HCT116 (cell line): ENCODE data around the gene HSD3B7. TPM values are rescaled to one million over a fixed set of nuclear protein-coding genes. Genes with fewer than 3 reads are reported as not detected.

Source experiments
- ATAC-seq: fragments of 200-7000 bp; cut with Tn5 transposase; 2 replicates; pipeline ENCODE4 v1.9.1; 2020; ENCODE audit warnings: mild to moderate bottlenecking, moderate library complexity
- BruUV-seq: library from RNA; stranded (reverse); fragments of 400-500 nt; replicated peaks from 2 replicates; lab custom pipeline; 2021; lab: Mats Ljungman, UMichigan
- CTCF ChIA-PET: fragments of 300-600 bp; sonication (Branson Sonifier 250); formaldehyde crosslinking; loops from one replicate; lab custom pipeline; 2021; ENCODE audit warnings: antibody characterized with exemption; lab: Charles Lee
- POLR2A ChIA-PET: fragments of 300-600, 350-600 bp; sonication (Branson Sonifier 250); formaldehyde crosslinking; loops from one replicate; lab custom pipeline; 2021; ENCODE audit warnings: antibody characterized with exemption; lab: Charles Lee
- RAD21 ChIA-PET, 2 experiments: fragments of 300-600 bp; sonication (Branson Sonifier 250); formaldehyde crosslinking; loops; one replicate each; lab custom pipeline; 2023; ENCODE audit warnings: low total read pairs in 2 of 2; ENCODE audit not compliant: uncharacterized antibody in 2 of 2, unreplicated experiment in 2 of 2, low non-redundant PET in 1 of 2; lab: Charles Lee
- DNase-seq: peaks from one replicate; pipeline ENCODE4 v3.0.0-alpha.2; 2010; ENCODE audit warnings: low read depth, low spot score
- H2AFZ ChIP-seq: fragments of 200-600 bp; shearing (Covaris generic), sonication (generic); 2 replicates; pipeline ENCODE4 v1.6.1; 2017; ENCODE audit warnings: low read depth, mixed run types, mixed read lengths, antibody characterized with exemption, low read length; ENCODE audit not compliant: poor library complexity, severe bottlenecking
- H3K27ac ChIP-seq: 2 replicates; pipeline ENCODE4 v1.5.1; 2012; ENCODE audit warnings: low read depth, low read length
- H3K27me3 ChIP-seq: fragments of 200-600 bp; sonication (generic); 2 replicates; pipeline ENCODE4 v1.6.1; 2016; ENCODE audit warnings: mixed run types, low read length, mixed read lengths; ENCODE audit not compliant: insufficient read depth
- H3K36me3 ChIP-seq, 2 experiments: fragments of 200-500 bp in 1 of 2; fragments of 200-600 bp in 1 of 2; sonication (Bioruptor generic) in 1 of 2; sonication (generic) in 1 of 2; 2 replicates each; pipeline versions ENCODE4 v1.5.1 to v1.6.1; 2014 to 2016; ENCODE audit warnings: low read length in 2 of 2, inconsistent platforms in 1 of 2, mixed read lengths in 1 of 2, mixed run types in 1 of 2; ENCODE audit not compliant: insufficient read depth in 2 of 2, control insufficient read depth in 1 of 2
- H3K4me1 ChIP-seq, 2 experiments: fragments of 200-600 bp in 1 of 2; sonication (generic) in 1 of 2; 2 replicates each; pipeline versions ENCODE4 v1.5.1 to v1.6.1; 2012 to 2017; ENCODE audit warnings: low read length in 2 of 2, inconsistent platforms in 1 of 2, mild to moderate bottlenecking in 1 of 2, mixed read lengths in 1 of 2, mixed run types in 1 of 2, moderate library complexity in 1 of 2; ENCODE audit not compliant: insufficient read depth in 2 of 2, control insufficient read depth in 1 of 2
- H3K4me2 ChIP-seq: fragments of 200-600 bp; sonication (generic); 2 replicates; pipeline ENCODE4 v1.6.1; 2017; ENCODE audit warnings: mixed run types, low read length, mixed read lengths
- H3K4me3 ChIP-seq, 2 experiments: fragments of 200-600 bp in 1 of 2; sonication (generic) in 1 of 2; replicated peaks in 1 of 2; 2 replicates each; pipeline ENCODE4 v1.5.1; 2011 to 2016; ENCODE audit warnings: low read length in 2 of 2, control low read depth in 1 of 2, low read depth in 1 of 2, mild to moderate bottlenecking in 1 of 2, mixed read lengths in 1 of 2, mixed run types in 1 of 2
- H3K79me2 ChIP-seq: fragments of 200-600 bp; sonication (generic); 2 replicates; pipeline ENCODE4 v1.6.1; 2017; ENCODE audit warnings: mild to moderate bottlenecking, mixed run types, low read length, moderate library complexity, mixed read lengths; ENCODE audit not compliant: insufficient read depth
- H3K9ac ChIP-seq: fragments of 200-600 bp; sonication (generic); 2 replicates; pipeline ENCODE4 v1.6.1; 2016; ENCODE audit warnings: low read length, mixed read lengths
- H3K9me2 ChIP-seq: fragments of 200-600 bp; sonication (generic), shearing (Covaris generic); 2 replicates; pipeline ENCODE4 v1.6.1; 2017; ENCODE audit warnings: mixed run types, mild to moderate bottlenecking, moderate library complexity; ENCODE audit not compliant: insufficient read depth
- H3K9me3 ChIP-seq, 2 experiments: fragments of 200-500 bp in 1 of 2; fragments of 200-600 bp in 1 of 2; sonication (Bioruptor generic) in 1 of 2; sonication (generic) in 1 of 2; 2 replicates each; pipeline ENCODE4 v1.6.1; 2014 to 2017; ENCODE audit warnings: low read length in 2 of 2, mixed read lengths in 2 of 2, inconsistent platforms in 1 of 2, low read depth in 1 of 2, mild to moderate bottlenecking in 1 of 2, mixed run types in 1 of 2, moderate library complexity in 1 of 2; ENCODE audit not compliant: control insufficient read depth in 1 of 2, insufficient read depth in 1 of 2
- H4K20me1 ChIP-seq: fragments of 200-600 bp; sonication (generic), shearing (Covaris generic); 2 replicates; pipeline ENCODE4 v1.6.1; 2017; ENCODE audit warnings: mixed run types, mild to moderate bottlenecking, moderate library complexity; ENCODE audit not compliant: insufficient read depth
- ATF3 ChIP-seq: IDR thresholded peaks from 2 replicates; pipeline ENCODE4 v1.6.1; 2012
- CBX3 ChIP-seq: IDR thresholded peaks from 2 replicates; pipeline ENCODE4 v1.6.1; 2012; ENCODE audit warnings: low read depth
- CEBPB ChIP-seq: IDR thresholded peaks from 2 replicates; pipeline ENCODE4 v1.6.1; 2012; ENCODE audit warnings: low read depth
- CTCF ChIP-seq, 3 experiments: fragments of 200-600 bp in 1 of 3; sonication (generic) in 1 of 3; IDR thresholded peaks in 2 of 3; conservative IDR thresholded peaks in 1 of 3; 2 replicates each; pipeline ENCODE4 v1.5.1; 2012 to 2017; ENCODE audit warnings: low read depth in 2 of 3, low read length in 2 of 3, antibody characterized with exemption in 1 of 3, borderline replicate concordance in 1 of 3, control low read depth in 1 of 3, mild to moderate bottlenecking in 1 of 3, mixed read lengths in 1 of 3, mixed run types in 1 of 3, moderate library complexity in 1 of 3; ENCODE audit not compliant: insufficient read depth in 1 of 3
- ELF1 ChIP-seq: IDR thresholded peaks from 2 replicates; pipeline ENCODE4 v1.6.1; 2012; ENCODE audit warnings: low read depth, borderline replicate concordance
- EZH2phosphoT487 ChIP-seq: fragments of 200-600 bp; IDR thresholded peaks from 2 replicates; pipeline ENCODE4 v1.6.1; 2018; ENCODE audit warnings: antibody characterized with exemption, borderline replicate concordance
- FOSL1 ChIP-seq: IDR thresholded peaks from 2 replicates; pipeline ENCODE4 v1.6.1; 2012; ENCODE audit warnings: low read depth
- JUND ChIP-seq: IDR thresholded peaks from 2 replicates; pipeline ENCODE4 v1.6.1; 2012
- POLR2A ChIP-seq: IDR thresholded peaks from 2 replicates; pipeline ENCODE4 v1.7.0; 2011; ENCODE audit warnings: borderline replicate concordance; ENCODE audit not compliant: insufficient read depth, insufficient read length; ENCODE audit errors: extremely low read depth
- POLR2AphosphoS5 ChIP-seq: IDR thresholded peaks from 2 replicates; pipeline ENCODE4 v1.6.1; 2011; ENCODE audit warnings: mild to moderate bottlenecking, low read depth, low read length, moderate library complexity
- RAD21 ChIP-seq: IDR thresholded peaks from 2 replicates; pipeline ENCODE4 v1.6.1; 2012; ENCODE audit warnings: low read depth, mild to moderate bottlenecking
- SIN3A ChIP-seq: IDR thresholded peaks from 2 replicates; pipeline ENCODE4 v1.6.1; 2012; ENCODE audit warnings: low read depth
- SRF ChIP-seq: IDR thresholded peaks from 2 replicates; pipeline ENCODE4 v1.6.1; 2012; ENCODE audit warnings: low read depth
- TCF7L2 ChIP-seq: IDR thresholded peaks from 2 replicates; pipeline ENCODE4 v1.7.0; 2011; ENCODE audit warnings: borderline replicate concordance, inconsistent platforms; ENCODE audit not compliant: insufficient read depth, insufficient read length; ENCODE audit errors: extremely low read depth
- ZBTB33 ChIP-seq: IDR thresholded peaks from 2 replicates; pipeline ENCODE4 v1.6.1; 2011; ENCODE audit warnings: mild to moderate bottlenecking, low read length, moderate library complexity; ENCODE audit not compliant: insufficient replicate concordance; ENCODE audit errors: extremely low read depth
- ZFX ChIP-seq: fragments of 450-650 bp; IDR thresholded peaks from 2 replicates; pipeline ENCODE4 v1.6.1; 2017
- ZNF274 ChIP-seq: fragments of 200-500 bp; sonication (Bioruptor generic); IDR thresholded peaks from 2 replicates; pipeline ENCODE4 v1.6.1; 2014; ENCODE audit warnings: mild to moderate bottlenecking, low read depth, low read length, inconsistent platforms
- intact Hi-C: fragments of 100-400 bp; cut with micrococcal nuclease; formaldehyde crosslinking; loops from 2 replicates; pipeline ENCODE4 v1.10.0; 2022
- total RNA-seq: library from RNA; stranded (reverse); gene quantifications from one replicate; pipeline ENCODE4 v1.2.1, GENCODE V29; 2021; ENCODE audit not compliant: unreplicated experiment
- TF ChIP-seq, protein P1 (sequence below): IDR thresholded peaks from 2 replicates; pipeline ENCODE4 v1.6.1; 2012

The HSD3B7 gene
- total RNA-seq, 1 experiment from 2014 or later: 8.6 TPM

DNA sequence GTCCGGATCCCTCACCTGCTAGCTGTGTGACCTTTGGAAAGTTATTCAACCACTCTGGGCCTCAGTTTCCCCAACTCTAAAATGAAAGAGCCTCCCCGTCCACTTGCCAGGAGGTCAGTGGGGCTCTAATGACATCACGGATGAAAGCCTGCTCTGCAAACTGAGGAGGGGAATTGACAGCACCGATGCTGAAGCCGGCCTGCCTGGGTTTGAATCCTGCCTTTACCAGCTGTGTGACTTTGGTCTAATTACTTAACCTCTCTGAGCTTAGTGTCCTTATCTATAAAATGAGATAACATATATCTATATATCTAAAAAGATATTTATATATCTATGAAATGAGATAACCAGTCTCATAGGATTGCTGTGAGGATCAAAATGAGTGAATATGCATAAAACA is 23.5 kb downstream of the HSD3B7 start:
- DNase-seq (no peak), ATAC-seq (no peak)
- TF ChIP-seq ATF3 (no peak), POLR2A (no peak)
- ChIA-PET CTCF (no interaction called here), RAD21 (no interaction called here), POLR2A (no interaction called here)
- peaks cover 7% of the 10 kb centered on the region; the same call in 1 of the 2 replicates for H3K27me3 ChIP-seq
- H3K9ac ChIP-seq: no peak overlapping the region
- no peaks in the 10 kb centered on the region for H3K9me2 ChIP-seq
- H3K27ac ChIP-seq: no peak overlapping the region
- no TSS peak for BruUV-seq
- intact Hi-C loops: no loop called here
- no peak overlapping the region for H3K4me3 ChIP-seq
- no peaks in the 10 kb centered on the region for H3K9me3 ChIP-seq
- no peak overlapping the region for H2AFZ ChIP-seq
- no peaks in the 10 kb centered on the region for H4K20me1 ChIP-seq
- H3K4me2 ChIP-seq: peak overlapping the region; percentile 4; the same call in 1 of the 2 replicates
- H3K79me2 ChIP-seq: no peaks in the 10 kb centered on the region
- peaks cover 0 to 8% of the 10 kb centered on the region in 2 experiments; a peak in 2 of 4 replicates for H3K4me1 ChIP-seq
- H3K36me3 ChIP-seq: no peaks in the 10 kb centered on the region

DNA sequence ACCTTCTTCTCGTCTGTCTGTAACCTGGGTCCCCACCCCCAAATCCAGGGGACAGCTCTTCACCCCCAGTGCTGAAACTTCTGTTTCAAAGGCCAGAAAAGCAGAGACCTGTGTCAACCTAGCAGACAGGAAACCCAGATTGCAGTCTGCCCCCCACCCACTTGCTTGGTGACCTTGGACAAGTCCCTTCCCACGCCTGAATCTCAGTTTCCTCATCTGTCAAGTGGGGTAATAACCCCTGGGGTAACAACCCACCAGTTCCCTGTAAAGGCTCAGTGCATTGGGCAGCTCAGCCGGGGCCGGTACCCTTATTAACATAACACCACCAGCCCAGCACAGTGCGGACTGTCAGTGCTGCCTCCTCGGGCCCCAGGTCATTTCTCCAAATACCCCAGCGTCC is 24.1 kb downstream of the HSD3B7 start:
- Histone ChIP-seq H3K9me3 (no peaks in the 10 kb centered on the region), H3K27ac (no peak overlapping the region), H4K20me1 (no peaks in the 10 kb centered on the region), H3K4me1 (peaks cover 0 to 8% of the 10 kb centered on the region in 2 experiments; a peak in 2 of 4 replicates), H3K27me3 (peaks cover 7% of the 10 kb centered on the region; the same call in 1 of the 2 replicates), H2AFZ (no peak overlapping the region), H3K4me2 (no peak overlapping the region), H3K9ac (no peak overlapping the region), H3K4me3 (no peak overlapping the region), H3K79me2 (no peaks in the 10 kb centered on the region), H3K36me3 (no peaks in the 10 kb centered on the region), H3K9me2 (no peaks in the 10 kb centered on the region)
- no TSS peak for BruUV-seq
- CTCF ChIA-PET: no interaction called here
- ATAC-seq (no peak), DNase-seq (no peak)
- POLR2A ChIA-PET: no interaction called here
- RAD21 ChIA-PET: no interaction called here
- intact Hi-C loops: no loop called here
- no peak for TF ChIP-seq FOSL1
- no peak for TF ChIP-seq CBX3
- TF ChIP-seq, protein P1, sequence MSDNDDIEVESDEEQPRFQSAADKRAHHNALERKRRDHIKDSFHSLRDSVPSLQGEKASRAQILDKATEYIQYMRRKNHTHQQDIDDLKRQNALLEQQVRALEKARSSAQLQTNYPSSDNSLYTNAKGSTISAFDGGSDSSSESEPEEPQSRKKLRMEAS: no peak
- TF ChIP-seq TCF7L2: no peak
- TF ChIP-seq ZFX: no peak
- no peak for TF ChIP-seq CTCF (IDR thresholded peaks at IDR 0.05 in 2 of 3, conservative IDR thresholded peaks at IDR 0.05 in 1 of 3; ENCODE audit: borderline replicate concordance in 1 of 3, insufficient read depth in 1 of 3, low read depth in 2 of 3, low read length in 2 of 3)
- no peak for TF ChIP-seq SRF
- TF ChIP-seq SIN3A: no peak
- no peak for TF ChIP-seq JUND
- TF ChIP-seq ELF1: no peak
- TF ChIP-seq ZBTB33: no peak
- TF ChIP-seq ATF3: no peak
- no peak for TF ChIP-seq ZNF274
- TF ChIP-seq POLR2AphosphoS5: no peak
- no peak for TF ChIP-seq CEBPB
- TF ChIP-seq POLR2A: no peak
- TF ChIP-seq RAD21: no peak
- no peak for TF ChIP-seq EZH2phosphoT487
